ENCODE results near the gene CCDC12.

The CCDC12 gene

GRCh38 chr3:46976326-46977190 is at the start of gene CCDC12:
TSS of gene CCDC12 (minus strand) at chr3:46976745. CDS start at chr3:46976732, 13 bp downstream.
- DNase-seq (ENCODE audit: low spot score): peak; percentile 98

GRCh38 chr3:47024932-47025331 is 48.4 kb upstream of the CCDC12 start:
- DNase-seq (ENCODE audit: low spot score): no peak

- DNase-seq (ENCODE audit: low spot score): peak; percentile 20
These were observed 46.1 kb upstream of the CCDC12 start for GRCh38 chr3:47022641-47023071.

- no peak for DNase-seq (ENCODE audit: low spot score)
These were observed 43.8 kb upstream of the CCDC12 start for GRCh38 chr3:47020311-47020710.

GRCh38 chr3:47019201-47019600 is 42.7 kb upstream of the CCDC12 start:
- no peak for DNase-seq (ENCODE audit: low spot score)

- no peak for DNase-seq (ENCODE audit: low spot score)
These were observed 41.7 kb upstream of the CCDC12 start for GRCh38 chr3:47018269-47018611.

GRCh38 chr3:47017504-47018268 is 41.1 kb upstream of the CCDC12 start:
- no peak for DNase-seq (ENCODE audit: low spot score)

- peak; percentile 70 for DNase-seq (ENCODE audit: low spot score)
These were observed 40.4 kb upstream of the CCDC12 start for GRCh38 chr3:47016934-47017435.

- DNase-seq (ENCODE audit: low spot score): no peak
These were observed 39.8 kb upstream of the CCDC12 start for GRCh38 chr3:47016086-47016933.

- no peak for DNase-seq (ENCODE audit: low spot score)
These were observed 38.6 kb upstream of the CCDC12 start for GRCh38 chr3:47015151-47015550.

- DNase-seq (ENCODE audit: low spot score): no peak
These were observed 37.5 kb upstream of the CCDC12 start for GRCh38 chr3:47014036-47014435.

- no peak for DNase-seq (ENCODE audit: low spot score)
These were observed 36.7 kb upstream of the CCDC12 start for GRCh38 chr3:47013231-47013630.

- no peak for DNase-seq (ENCODE audit: low spot score)
These were observed 36.0 kb upstream of the CCDC12 start for GRCh38 chr3:47012342-47013230.

- DNase-seq (ENCODE audit: low spot score): no peak
These were observed 34.8 kb upstream of the CCDC12 start for GRCh38 chr3:47011371-47011770.

GRCh38 chr3:47010910-47011309 is 34.4 kb upstream of the CCDC12 start:
- DNase-seq (ENCODE audit: low spot score): no peak

GRCh38 chr3:47010111-47010712 is 33.7 kb upstream of the CCDC12 start:
- DNase-seq (ENCODE audit: low spot score): no peak

- DNase-seq (ENCODE audit: low spot score): peak; percentile 99
These were observed 32.9 kb upstream of the CCDC12 start for GRCh38 chr3:47009225-47010110.

- no peak for DNase-seq (ENCODE audit: low spot score)
These were observed 32.3 kb upstream of the CCDC12 start for GRCh38 chr3:47008851-47009224.

GRCh38 chr3:47008234-47008796 is 31.8 kb upstream of the CCDC12 start:
- DNase-seq (ENCODE audit: low spot score): no peak

Data from AG08396 (cell line).